ENCODE results near the gene RAMP1. TPM values are rescaled to one million over a fixed set of nuclear protein-coding genes. Genes with fewer than 3 reads are reported as not detected.
A peak's percentile ranks its signal among the peaks of the same experiment; 100 is the strongest.

RAMP1 gene
- total RNA-seq, 4 donors from 2014 or later = 11.6 to 87.4 (median 37.1) TPM

DNA sequence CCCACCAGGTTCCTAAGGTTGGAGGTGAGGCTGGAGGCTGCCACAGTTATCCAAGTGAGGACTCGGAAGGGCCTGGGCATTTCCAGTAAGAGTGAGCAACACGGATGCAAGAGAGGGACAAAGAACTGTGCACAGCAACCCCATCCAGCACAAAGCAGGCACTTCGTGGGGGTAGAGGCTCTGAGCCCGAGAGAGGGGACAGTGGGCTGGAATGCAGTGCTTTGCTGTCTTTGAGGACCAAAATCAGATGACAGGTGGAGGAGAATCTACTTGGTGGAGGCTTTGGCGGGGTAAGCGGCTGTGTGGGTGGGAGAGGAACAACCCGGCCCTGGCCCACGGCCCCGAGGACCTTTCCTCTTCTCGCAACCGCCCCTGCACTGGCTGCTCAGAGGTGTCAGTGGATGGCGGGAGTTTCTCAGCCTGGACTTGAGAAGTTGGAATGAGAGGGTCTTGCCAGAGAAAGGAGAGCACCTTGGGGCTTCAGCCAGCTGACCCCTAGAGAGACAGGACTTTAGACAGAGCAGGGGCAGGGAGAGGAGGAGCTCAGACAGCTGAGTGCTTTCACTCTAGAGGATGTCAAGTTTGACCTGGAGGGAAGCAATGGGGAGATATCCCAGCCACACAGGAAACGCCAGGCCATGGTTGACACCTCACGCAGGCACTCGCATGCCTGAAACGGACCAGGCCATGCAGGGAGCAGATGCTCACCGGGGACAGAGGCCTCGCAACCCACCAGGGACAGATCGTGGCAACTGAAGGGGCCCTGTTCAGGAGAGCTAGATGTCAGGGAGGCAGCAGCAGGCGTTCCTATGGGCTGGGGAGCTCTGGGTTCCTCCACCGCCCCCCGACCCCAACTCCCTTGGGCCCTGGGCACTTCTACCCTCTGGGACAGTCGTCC is 11.6 kb downstream of the RAMP1 start:
- Histone ChIP-seq H3K4me3 (no peak overlapping the region), H3K27me3 (no peaks in the 10 kb centered on the region), H3K9me3 (no peaks in the 10 kb centered on the region), H3K4me1 (peaks cover 0 to 17% (median 0%) of the 10 kb centered on the region in 4 donors), H3K27ac (peak overlapping the region in 1 of 4 donors; percentile 5), H3K36me3 (no peaks in the 10 kb centered on the region)
- TF ChIP-seq POLR2A (IDR thresholded peaks at IDR 0.05) = no peak
- TF ChIP-seq, protein P1, sequence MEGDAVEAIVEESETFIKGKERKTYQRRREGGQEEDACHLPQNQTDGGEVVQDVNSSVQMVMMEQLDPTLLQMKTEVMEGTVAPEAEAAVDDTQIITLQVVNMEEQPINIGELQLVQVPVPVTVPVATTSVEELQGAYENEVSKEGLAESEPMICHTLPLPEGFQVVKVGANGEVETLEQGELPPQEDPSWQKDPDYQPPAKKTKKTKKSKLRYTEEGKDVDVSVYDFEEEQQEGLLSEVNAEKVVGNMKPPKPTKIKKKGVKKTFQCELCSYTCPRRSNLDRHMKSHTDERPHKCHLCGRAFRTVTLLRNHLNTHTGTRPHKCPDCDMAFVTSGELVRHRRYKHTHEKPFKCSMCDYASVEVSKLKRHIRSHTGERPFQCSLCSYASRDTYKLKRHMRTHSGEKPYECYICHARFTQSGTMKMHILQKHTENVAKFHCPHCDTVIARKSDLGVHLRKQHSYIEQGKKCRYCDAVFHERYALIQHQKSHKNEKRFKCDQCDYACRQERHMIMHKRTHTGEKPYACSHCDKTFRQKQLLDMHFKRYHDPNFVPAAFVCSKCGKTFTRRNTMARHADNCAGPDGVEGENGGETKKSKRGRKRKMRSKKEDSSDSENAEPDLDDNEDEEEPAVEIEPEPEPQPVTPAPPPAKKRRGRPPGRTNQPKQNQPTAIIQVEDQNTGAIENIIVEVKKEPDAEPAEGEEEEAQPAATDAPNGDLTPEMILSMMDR (IDR thresholded peaks at IDR 0.05) = no peak
- peak in 2 of 3 donors; percentile 9 to 38 for DNase-seq

DNA sequence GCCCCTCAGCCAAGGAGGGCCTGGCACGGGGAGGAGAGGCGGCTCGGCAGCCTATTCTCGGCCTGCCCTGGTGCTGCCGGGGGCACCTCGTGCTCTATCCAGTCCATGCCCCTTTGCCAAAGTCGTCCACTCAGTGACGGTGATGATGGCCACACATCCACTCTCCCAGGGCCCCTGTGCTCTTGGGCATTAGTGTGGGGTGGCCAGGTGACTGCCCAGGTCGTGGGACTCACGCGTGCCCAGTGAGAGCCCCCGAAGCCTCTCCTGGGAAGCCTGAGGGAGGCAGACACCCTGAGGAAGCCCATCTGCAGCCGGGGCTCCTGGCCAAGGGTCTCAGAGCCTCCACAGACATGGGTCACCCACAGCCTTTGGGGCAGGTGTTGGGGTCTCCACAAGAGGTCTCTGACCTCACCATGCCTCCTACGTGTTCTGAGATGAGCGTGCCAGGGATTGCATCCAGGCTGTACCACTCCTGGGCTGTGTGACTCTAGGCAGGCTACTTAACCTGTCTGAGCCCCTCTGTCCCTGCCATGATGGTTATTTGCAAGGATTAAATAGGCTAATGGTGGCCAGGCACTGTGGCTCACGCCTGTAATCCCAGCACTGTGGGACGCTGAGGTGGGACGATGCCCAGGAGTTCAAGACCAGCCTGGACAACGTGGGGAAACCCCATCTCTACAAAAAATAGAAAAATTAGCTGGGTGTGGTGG is 12.9 kb downstream of the RAMP1 start:
- Histone ChIP-seq H3K27me3 (no peaks in the 10 kb centered on the region), H3K4me1 (peaks cover 0 to 9% (median 0%) of the 10 kb centered on the region in 4 donors), H3K27ac (peak overlapping the region in 1 of 4 donors; percentile 9), H3K9me3 (no peaks in the 10 kb centered on the region), H3K36me3 (no peaks in the 10 kb centered on the region), H3K4me3 (no peak overlapping the region)
- TF ChIP-seq, protein P1 (IDR thresholded peaks at IDR 0.05) = no peak
- no peak for TF ChIP-seq POLR2A (IDR thresholded peaks at IDR 0.05)
- DNase-seq = peak in 2 of 3 donors; percentile 6 to 24

DNA sequence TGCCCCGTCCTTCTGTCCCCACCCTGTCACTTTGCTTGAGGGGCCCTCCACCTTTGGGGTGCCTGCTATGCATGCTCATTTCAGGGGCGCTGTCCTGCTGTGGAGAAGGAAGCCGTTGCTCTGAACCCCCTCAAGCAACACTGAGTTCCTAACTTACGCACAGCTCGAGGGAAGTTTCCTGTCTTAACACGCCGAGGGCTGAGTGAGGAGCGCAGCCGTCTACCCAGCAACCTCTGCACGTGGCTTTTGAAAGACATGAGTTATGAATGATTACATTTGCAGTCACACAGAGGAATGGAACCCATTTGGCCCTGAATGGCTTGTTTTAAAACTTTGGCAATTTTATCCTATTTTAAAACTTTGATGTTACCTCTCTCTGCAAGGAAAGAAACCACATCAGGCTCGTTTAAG is 14.0 kb downstream of the RAMP1 start:
- no peaks in the 10 kb centered on the region for H3K9me3 ChIP-seq
- no peak for TF ChIP-seq POLR2A (IDR thresholded peaks at IDR 0.05)
- TF ChIP-seq, protein P1 (IDR thresholded peaks at IDR 0.05) = no peak
- H3K27me3 ChIP-seq = no peaks in the 10 kb centered on the region
- peak overlapping the region in 1 of 4 donors; percentile 9 for H3K27ac ChIP-seq
- no peaks in the 10 kb centered on the region for H3K36me3 ChIP-seq
- no peak overlapping the region for H3K4me3 ChIP-seq
- H3K4me1 ChIP-seq = peaks cover 0 to 9% (median 0%) of the 10 kb centered on the region in 4 donors
- peak in 1 of 3 donors; percentile 23 for DNase-seq

DNA sequence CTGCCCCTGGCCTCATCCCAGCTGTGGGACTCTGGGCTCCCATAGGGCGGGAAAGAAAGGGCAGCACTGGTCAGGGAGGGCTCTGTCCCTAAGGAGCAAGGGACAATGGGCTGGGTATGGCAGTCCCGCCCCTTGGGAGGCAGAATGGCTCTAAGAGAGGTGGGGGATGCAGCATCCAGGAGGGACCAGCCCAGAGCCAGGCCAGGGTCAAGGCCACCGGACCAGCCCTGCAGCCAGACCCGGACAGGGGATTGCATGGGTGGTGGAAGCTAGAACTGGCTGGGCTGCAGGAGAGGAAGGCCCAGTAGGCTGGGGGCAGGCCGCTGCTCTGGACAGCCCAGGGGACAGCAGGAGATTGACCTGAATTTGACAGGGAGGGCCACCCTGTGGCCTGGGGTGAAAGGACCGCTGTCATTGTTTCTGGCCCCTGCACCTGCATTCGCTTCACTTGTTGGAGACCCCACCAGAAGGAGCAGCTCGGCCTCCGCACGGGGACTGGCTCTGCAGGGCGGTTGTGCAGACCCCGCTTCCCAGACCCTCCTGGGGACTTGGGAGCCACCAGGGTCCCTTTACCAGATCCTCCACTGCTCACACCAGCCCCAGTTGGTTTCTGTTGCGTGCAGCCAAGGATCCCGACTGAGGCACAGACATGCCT is 14.6 kb downstream of the RAMP1 start:
- TF ChIP-seq, protein P1 (IDR thresholded peaks at IDR 0.05) = no peak
- TF ChIP-seq POLR2A (IDR thresholded peaks at IDR 0.05) = no peak
- H3K27ac ChIP-seq = peak overlapping the region in 1 of 4 donors; percentile 9
- peaks cover 0 to 9% (median 0%) of the 10 kb centered on the region in 4 donors for H3K4me1 ChIP-seq
- H3K4me3 ChIP-seq = no peak overlapping the region
- no peaks in the 10 kb centered on the region for H3K36me3 ChIP-seq
- H3K27me3 ChIP-seq = no peaks in the 10 kb centered on the region
- H3K9me3 ChIP-seq = no peaks in the 10 kb centered on the region
- peak in 1 of 3 donors; percentile 34 for DNase-seq

DNA sequence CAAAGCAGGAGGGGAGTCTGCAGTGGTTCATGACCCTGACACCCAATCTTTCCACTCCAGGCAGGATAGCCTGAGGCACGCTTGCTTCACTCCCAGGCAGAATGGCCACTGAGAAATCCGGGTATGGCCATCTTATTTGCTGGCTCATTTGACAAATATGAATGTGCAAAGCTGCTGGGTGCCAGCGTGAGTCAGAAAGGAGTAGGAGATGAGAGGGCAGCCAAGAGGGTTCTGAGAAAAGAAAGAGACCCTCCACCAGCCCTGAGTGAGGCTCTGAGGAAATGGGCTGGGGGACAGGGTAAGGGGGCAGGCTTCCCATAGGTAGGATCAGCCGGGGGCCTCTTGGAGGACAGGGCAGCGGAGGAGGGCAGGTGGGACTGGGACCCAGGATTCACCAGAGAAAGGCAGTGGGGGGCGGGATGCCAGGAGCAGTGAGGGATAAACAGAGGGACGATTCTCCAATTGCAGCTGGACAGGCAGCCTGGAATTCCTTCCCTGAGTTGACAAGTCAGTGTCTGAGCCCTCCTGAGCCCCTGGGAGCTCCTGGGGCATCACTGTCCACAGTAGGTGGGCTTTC is 15.2 kb downstream of the RAMP1 start:
- Histone ChIP-seq H3K27me3 (no peaks in the 10 kb centered on the region), H3K4me1 (peaks cover 0 to 9% (median 0%) of the 10 kb centered on the region in 4 donors), H3K9me3 (no peaks in the 10 kb centered on the region), H3K36me3 (no peaks in the 10 kb centered on the region), H3K27ac (peak overlapping the region in 1 of 4 donors; percentile 26), H3K4me3 (no peak overlapping the region)
- TF ChIP-seq, protein P1 (IDR thresholded peaks at IDR 0.05) = no peak
- TF ChIP-seq POLR2A (IDR thresholded peaks at IDR 0.05) = no peak
- DNase-seq = peak in 1 of 3 donors; percentile 35
